IMR-90 (cell line): Measurements from ENCODE around the gene TMPRSS3. TPM values are rescaled to one million over a fixed set of nuclear protein-coding genes. Genes with fewer than 3 reads are reported as not detected.

Source experiments
- ATAC-seq: fragments of 200-7000 bp; cut with Tn5 transposase; 2 replicates; pipeline ENCODE4 v1.9.1; 2020; ENCODE audit warnings: low read depth, mild to moderate bottlenecking, moderate library complexity
- BruUV-seq: library from RNA; stranded (reverse); fragments of 400-500 nt; replicated peaks from 2 replicates; lab custom pipeline; 2021; lab: Mats Ljungman, UMichigan
- CTCF ChIA-PET: fragments of 300-600 bp; formaldehyde crosslinking; extraction: SDS; loops from one replicate; lab custom pipeline; 2021; ENCODE audit warnings: antibody characterized with exemption; lab: Yijun Ruan, JAX
- POLR2A ChIA-PET: fragments of 300-600 bp; sonication (Branson Sonifier 250); formaldehyde crosslinking; loops from one replicate; lab custom pipeline; 2022; ENCODE audit warnings: antibody characterized with exemption; ENCODE audit not compliant: unreplicated experiment; lab: Charles Lee
- DNase-seq: peaks from one replicate; pipeline ENCODE4 v3.0.0; 2013
- H2AFZ ChIP-seq: replicated peaks from 2 replicates; pipeline ENCODE3; 2013; ENCODE audit warnings: low read length, mild to moderate bottlenecking; ENCODE audit not compliant: poor library complexity
- H2AK5ac ChIP-seq: 2 replicates; pipeline ENCODE4 v1.6.1; 2013; ENCODE audit warnings: low read depth, low read length, inconsistent platforms
- H2AK9ac ChIP-seq: replicated peaks from 2 replicates; pipeline ENCODE3; 2013; ENCODE audit warnings: mild to moderate bottlenecking, low read depth, low read length, moderate library complexity; ENCODE audit not compliant: poor library complexity
- H2BK120ac ChIP-seq: 2 replicates; pipeline ENCODE4 v1.6.1; 2013; ENCODE audit warnings: low read depth, low read length, inconsistent platforms
- H2BK15ac ChIP-seq: 3 replicates; pipeline ENCODE4 v1.6.1; 2013; ENCODE audit warnings: low read depth, low read length, inconsistent platforms
- H2BK20ac ChIP-seq: 2 replicates; pipeline ENCODE4 v1.6.1; 2013; ENCODE audit warnings: low read depth, mild to moderate bottlenecking, inconsistent platforms, low read length, moderate library complexity
- H2BK5ac ChIP-seq: 2 replicates; pipeline ENCODE4 v1.6.1; 2013; ENCODE audit warnings: mild to moderate bottlenecking, low read depth, low read length, inconsistent platforms; ENCODE audit not compliant: poor library complexity, severe bottlenecking
- H3K14ac ChIP-seq: replicated peaks from 2 replicates; pipeline ENCODE4 v1.6.1; 2013; ENCODE audit warnings: low read depth, low read length, inconsistent platforms
- H3K18ac ChIP-seq: 2 replicates; pipeline ENCODE4 v1.6.1; 2013; ENCODE audit warnings: low read depth, low read length, control low read depth
- H3K23ac ChIP-seq: 2 replicates; pipeline ENCODE4 v1.6.1; 2013; ENCODE audit warnings: low read depth, low read length, inconsistent platforms
- H3K27ac ChIP-seq: 2 replicates; pipeline ENCODE4 v1.5.1; 2013; ENCODE audit warnings: mild to moderate bottlenecking, control low read depth, low read length; ENCODE audit not compliant: insufficient read depth
- H3K27me3 ChIP-seq: 2 replicates; pipeline ENCODE4 v1.6.1; 2013; ENCODE audit warnings: low read length; ENCODE audit not compliant: control insufficient read depth, insufficient read depth
- H3K36me3 ChIP-seq: 2 replicates; pipeline ENCODE4 v1.6.1; 2013; ENCODE audit warnings: low read length, mixed read lengths; ENCODE audit not compliant: control insufficient read depth, insufficient read depth
- H3K4ac ChIP-seq: 2 replicates; pipeline ENCODE4 v1.6.1; 2013; ENCODE audit warnings: low read depth, low read length, inconsistent platforms
- H3K4me1 ChIP-seq: 2 replicates; pipeline ENCODE4 v1.6.1; 2013; ENCODE audit warnings: low read length, mixed read lengths; ENCODE audit not compliant: control insufficient read depth, insufficient read depth
- H3K4me2 ChIP-seq: 2 replicates; pipeline ENCODE4 v1.6.1; 2013; ENCODE audit warnings: low read depth, mild to moderate bottlenecking, control low read depth, low read length, moderate library complexity
- H3K4me3 ChIP-seq: 2 replicates; pipeline ENCODE4 v1.5.1; 2013; ENCODE audit warnings: low read depth, mild to moderate bottlenecking, control low read depth, low read length, moderate library complexity; ENCODE audit not compliant: insufficient read depth
- H3K56ac ChIP-seq: 2 replicates; pipeline ENCODE4 v1.6.1; 2013; ENCODE audit warnings: low read length, inconsistent platforms; ENCODE audit not compliant: insufficient read depth; ENCODE audit errors: extremely low read depth
- H3K79me1 ChIP-seq, 2 experiments: 2 replicates each; pipeline ENCODE4 v1.6.1; 2013; ENCODE audit warnings: low read length in 2 of 2, inconsistent platforms in 1 of 2, low read depth in 1 of 2
- H3K9ac ChIP-seq: 2 replicates; pipeline ENCODE4 v1.6.1; 2013; ENCODE audit warnings: low read depth, low read length, control low read depth
- H3K9me1 ChIP-seq: 2 replicates; pipeline ENCODE4 v1.6.1; 2013; ENCODE audit warnings: low read length, inconsistent platforms; ENCODE audit not compliant: insufficient read depth
- H3K9me3 ChIP-seq: 2 replicates; pipeline ENCODE4 v1.6.1; 2013; ENCODE audit warnings: low read length; ENCODE audit not compliant: control insufficient read depth, insufficient read depth
- H4K20me1 ChIP-seq: 2 replicates; pipeline ENCODE4 v1.6.1; 2013; ENCODE audit warnings: low read length, inconsistent platforms; ENCODE audit not compliant: insufficient read depth
- H4K5ac ChIP-seq: 2 replicates; pipeline ENCODE4 v1.6.1; 2013; ENCODE audit warnings: mild to moderate bottlenecking, low read depth, low read length, control low read depth
- H4K8ac ChIP-seq, 2 experiments: 2 replicates each; pipeline ENCODE4 v1.6.1; 2013; ENCODE audit warnings: low read depth in 2 of 2, low read length in 2 of 2, control low read depth in 1 of 2, inconsistent platforms in 1 of 2
- H4K91ac ChIP-seq: 2 replicates; pipeline ENCODE4 v1.6.1; 2013; ENCODE audit warnings: low read depth, low read length, inconsistent platforms; ENCODE audit not compliant: insufficient read depth
- BHLHE40 ChIP-seq: fragments of 150-350 bp; IDR thresholded peaks from 2 replicates; pipeline ENCODE4 v1.6.1; 2016; ENCODE audit warnings: mild to moderate bottlenecking, low read depth, low read length
- CEBPB ChIP-seq: IDR thresholded peaks from 2 replicates; pipeline ENCODE4 v1.6.1; 2012; ENCODE audit warnings: low read depth, low read length, improper control_type of control experiment
- CHD1 ChIP-seq: IDR thresholded peaks from 2 replicates; pipeline ENCODE4 v1.6.1; 2012; ENCODE audit warnings: low read depth, low read length, improper control_type of control experiment
- CTCF ChIP-seq: conservative IDR thresholded peaks from 2 replicates; pipeline ENCODE4 v1.5.1; 2012; ENCODE audit warnings: mild to moderate bottlenecking, low read depth, low read length, improper control_type of control experiment
- ELK1 ChIP-seq: fragments of 150-350 bp; IDR thresholded peaks from 2 replicates; pipeline ENCODE4 v1.6.1; 2016; ENCODE audit warnings: low read depth, mild to moderate bottlenecking, low read length, moderate library complexity, borderline replicate concordance
- FOS ChIP-seq: fragments of 150-350 bp; IDR thresholded peaks from 2 replicates; pipeline ENCODE4 v1.6.1; 2016; ENCODE audit warnings: low read depth, low read length
- MAFK ChIP-seq: IDR thresholded peaks from 2 replicates; pipeline ENCODE4 v1.6.1; 2012; ENCODE audit warnings: low read depth, low read length, improper control_type of control experiment
- MAZ ChIP-seq: IDR thresholded peaks from 2 replicates; pipeline ENCODE4 v1.6.1; 2012; ENCODE audit warnings: low read depth, mild to moderate bottlenecking, low read length, improper control_type of control experiment, moderate library complexity, borderline replicate concordance
- MXI1 ChIP-seq: IDR thresholded peaks from 2 replicates; pipeline ENCODE4 v1.6.1; 2012; ENCODE audit warnings: low read depth, mild to moderate bottlenecking, low read length, moderate library complexity, borderline replicate concordance
- NFE2L2 ChIP-seq: fragments of 150-350 bp; IDR thresholded peaks from 2 replicates; pipeline ENCODE4 v1.6.1; 2016; ENCODE audit warnings: low read depth, mild to moderate bottlenecking, low read length
- POLR2A ChIP-seq: IDR thresholded peaks from 2 replicates; pipeline ENCODE4 v1.6.1; 2012; ENCODE audit warnings: mild to moderate bottlenecking, low read depth, low read length
- RAD21 ChIP-seq: IDR thresholded peaks from 2 replicates; pipeline ENCODE4 v1.6.1; 2012; ENCODE audit warnings: low read length, improper control_type of control experiment
- RCOR1 ChIP-seq: IDR thresholded peaks from 2 replicates; pipeline ENCODE4 v1.6.1; 2012; ENCODE audit warnings: mild to moderate bottlenecking, low read length, improper control_type of control experiment; ENCODE audit not compliant: insufficient replicate concordance
- RFX5 ChIP-seq: IDR thresholded peaks from 2 replicates; pipeline ENCODE4 v1.8.0; 2012; ENCODE audit warnings: low read depth, mild to moderate bottlenecking, low read length, moderate library complexity
- SMC3 ChIP-seq: fragments of 150-350 bp; IDR thresholded peaks from 2 replicates; pipeline ENCODE4 v1.6.1; 2016; ENCODE audit warnings: low read depth, mild to moderate bottlenecking, antibody characterized with exemption, low read length, moderate library complexity
- WGBS, 2 experiments: methylation state at CpG; one replicate each; pipeline versions ENCODE4 v1.1.5 to v1.1.7; 2013; ENCODE audit warnings: missing lambda C conversion rate in 2 of 2; ENCODE audit not compliant: insufficient read length in 1 of 2; ENCODE audit errors: extremely low coverage in 2 of 2; 5-methylcytosine and 5-hydroxymethylcytosine counted together
- dilution Hi-C: fragments of 300-500 bp; cut with HindIII; formaldehyde crosslinking; loops from one replicate; pipeline ENCODE4 v1.14.3; 2018; ENCODE audit warnings: low sequenced_read_pairs; ENCODE audit not compliant: unreplicated experiment
- in situ Hi-C: fragments of 300-500 bp; cut with MboI; formaldehyde crosslinking; loops from 3 replicates; pipeline ENCODE4 v1.14.3; 2019; ENCODE audit warnings: low sequenced_read_pairs, inconsistent platforms, mixed read lengths
- intact Hi-C: fragments of 100-400 bp; cut with micrococcal nuclease; formaldehyde crosslinking; loops from 2 replicates; pipeline ENCODE4 v1.10.0; 2022
- polyA plus RNA-seq, 3 experiments: library from polyadenylated mRNA; depleted of rRNA; stranded (reverse); fragments of >200 nt; gene quantifications; 2 replicates each; pipeline ENCODE4 v1.2.3, GENCODE V29; 2012; ENCODE audit warnings: low replicate concordance in 1 of 3
- total RNA-seq: library from RNA; depleted of rRNA; stranded (reverse); fragments of >200 nt; gene quantifications from 2 replicates; pipeline ENCODE4 v1.2.3, GENCODE V29; 2012
- TF ChIP-seq, protein P1 (sequence below): fragments of 150-350 bp; IDR thresholded peaks from 2 replicates; pipeline ENCODE4 v1.6.1; 2017; ENCODE audit warnings: mild to moderate bottlenecking, antibody characterized with exemption, low read length, low read depth

Gene TMPRSS3
- total and polyA plus RNA-seq, 2 of the 4 experiments (the other 2 are of a cell fraction), result not detected

GRCh38 chr21:42358937-42359336 lies 36.9 kb downstream of the TMPRSS3 start:
- H4K20me1 ChIP-seq, result no peaks in the 10 kb centered on the region
- in situ Hi-C loops, result no loop called here
- no TSS peak for BruUV-seq

More at GRCh38 chr21:42358937-42359336, 36.9 kb downstream of the TMPRSS3 start:
- Histone ChIP-seq H3K9me3 (no peaks in the 10 kb centered on the region), H2BK5ac (no peak overlapping the region), H3K23ac (no peak overlapping the region), H2AK5ac (no peak overlapping the region), H3K4me1 (no peaks in the 10 kb centered on the region), H3K79me1 (no peaks in the 10 kb centered on the region), H3K56ac (no peak overlapping the region), H2AK9ac (no peak overlapping the region), H4K5ac (no peak overlapping the region), H2BK120ac (no peak overlapping the region), H3K27me3 (peaks cover 17% of the 10 kb centered on the region), H3K4ac (no peak overlapping the region), H3K36me3 (no peaks in the 10 kb centered on the region), H4K91ac (no peak overlapping the region), H3K4me3 (no peak overlapping the region), H3K18ac (no peak overlapping the region), H2BK15ac (no peak overlapping the region), H3K9ac (no peak overlapping the region), H4K8ac (no peak overlapping the region), H3K9me1 (no peaks in the 10 kb centered on the region), H3K27ac (no peak overlapping the region), H3K4me2 (no peak overlapping the region), H3K14ac (no peak overlapping the region), H2AFZ (no peak overlapping the region), H2BK20ac (no peak overlapping the region)
- intact Hi-C loops (no loop called here), dilution Hi-C loops (no loop called here)
- ChIA-PET POLR2A (no interaction called here), CTCF (no interaction called here)
- ATAC-seq, result no peak
- no peak for TF ChIP-seq POLR2A
- no peak for TF ChIP-seq MXI1
- no peak for TF ChIP-seq CEBPB
- no peak for TF ChIP-seq FOS
- TF ChIP-seq RFX5, result no peak
- TF ChIP-seq, protein P1, sequence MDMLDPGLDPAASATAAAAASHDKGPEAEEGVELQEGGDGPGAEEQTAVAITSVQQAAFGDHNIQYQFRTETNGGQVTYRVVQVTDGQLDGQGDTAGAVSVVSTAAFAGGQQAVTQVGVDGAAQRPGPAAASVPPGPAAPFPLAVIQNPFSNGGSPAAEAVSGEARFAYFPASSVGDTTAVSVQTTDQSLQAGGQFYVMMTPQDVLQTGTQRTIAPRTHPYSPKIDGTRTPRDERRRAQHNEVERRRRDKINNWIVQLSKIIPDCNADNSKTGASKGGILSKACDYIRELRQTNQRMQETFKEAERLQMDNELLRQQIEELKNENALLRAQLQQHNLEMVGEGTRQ, result no peak
- no peak for TF ChIP-seq ELK1
- TF ChIP-seq RCOR1, result no peak
- TF ChIP-seq NFE2L2, result no peak
- TF ChIP-seq MAZ, result no peak
- TF ChIP-seq CHD1, result no peak
- TF ChIP-seq MAFK, result no peak
- no peak for TF ChIP-seq BHLHE40
- TF ChIP-seq CTCF, result no peak
- TF ChIP-seq RAD21, result no peak
- no peak for TF ChIP-seq SMC3
- WGBS, 2 experiments, result 86% methylated on average over 3 of the region's 13 CpGs; no CpG with 5 or more reads in 1 of the 2 experiments
- DNase-seq, result no peak
